HepG2 (cell line): Measurements from ENCODE around the gene CASZ1. TPM values are rescaled to one million over a fixed set of nuclear protein-coding genes. Genes with fewer than 3 reads are reported as not detected.
A peak's percentile ranks its signal among the peaks of the same experiment; 100 is the strongest.

Source experiments
- ATAC-seq: fragments of 200-7000 bp; cut with Tn5 transposase; 3 replicates; pipeline ENCODE4 v1.9.1; 2020; ENCODE audit warnings: mild to moderate bottlenecking, moderate library complexity
- BruUV-seq: library from RNA; stranded (reverse); fragments of 400-500 nt; replicated peaks from 2 replicates; lab custom pipeline; 2021; lab: Mats Ljungman, UMichigan
- CTCF ChIA-PET: fragments of 300-600 bp; formaldehyde crosslinking; extraction: SDS; loops from one replicate; lab custom pipeline; 2021; ENCODE audit warnings: low total read pairs, inconsistent platforms, low intra/inter-chr PET ratio; lab: Yijun Ruan, JAX
- POLR2A ChIA-PET: fragments of 350-600 bp; sonication (Branson Sonifier 250); formaldehyde crosslinking; loops from one replicate; lab custom pipeline; 2020; ENCODE audit warnings: antibody characterized with exemption, inconsistent platforms; lab: Yijun Ruan, JAX
- DNase-seq: peaks from one replicate; pipeline ENCODE4 v3.0.0-alpha.2; 2015; ENCODE audit warnings: low spot score
- FAIRE-seq: peaks from 3 replicates; lab custom pipeline; 2011; peaks lifted over from hg19 to GRCh38; lab: Jason Lieb, UNC
- H2AFZ ChIP-seq: one replicate; pipeline ENCODE4 v1.6.1; 2011; ENCODE audit warnings: low read length, inconsistent platforms
- H3K27ac ChIP-seq: fragments of 300-600 bp; 3 replicates; pipeline ENCODE4 v1.8.0; 2011; ENCODE audit warnings: mixed run types, mild to moderate bottlenecking, mixed read lengths, low read length, inconsistent platforms; ENCODE audit not compliant: insufficient read depth; ENCODE audit errors: extremely low read length
- H3K27me3 ChIP-seq, 2 experiments: fragments of 200-600 bp in 1 of 2; 2 replicates in 1 of 2; 3 replicates in 1 of 2; pipeline versions ENCODE4 v1.6.0 to v1.8.0; 2011; ENCODE audit warnings: low read length in 2 of 2, mild to moderate bottlenecking in 2 of 2, moderate library complexity in 2 of 2, inconsistent platforms in 1 of 2; ENCODE audit not compliant: insufficient read depth in 2 of 2, control insufficient read depth in 1 of 2
- H3K36me3 ChIP-seq, 2 experiments: fragments of 200-600 bp in 1 of 2; replicated peaks in 1 of 2; 2 replicates in 1 of 2; 3 replicates in 1 of 2; pipeline versions ENCODE4 v1.5.1 to v1.8.0; 2011; ENCODE audit warnings: low read length in 2 of 2, inconsistent platforms in 1 of 2; ENCODE audit not compliant: insufficient read depth in 2 of 2, control insufficient read depth in 1 of 2
- H3K4me1 ChIP-seq: 2 replicates; pipeline ENCODE4 v1.5.1; 2012; ENCODE audit warnings: low read length, inconsistent platforms; ENCODE audit not compliant: insufficient read depth
- H3K4me2 ChIP-seq: 2 replicates; pipeline ENCODE4 v1.6.0; 2011; ENCODE audit warnings: low read depth, low read length, inconsistent platforms
- H3K4me3 ChIP-seq, 3 experiments: fragments of 200-600 bp in 1 of 3; sonication (generic), shearing (Covaris generic) in 1 of 3; replicated peaks in 1 of 3; 2 replicates each; pipeline ENCODE4 v1.5.1; 2011 to 2016; ENCODE audit warnings: low read length in 3 of 3, inconsistent platforms in 2 of 3, low read depth in 2 of 3, mild to moderate bottlenecking in 2 of 3, control low read depth in 1 of 3, mixed read lengths in 1 of 3; ENCODE audit not compliant: insufficient read depth in 1 of 3
- H3K79me2 ChIP-seq: one replicate; pipeline ENCODE4 v1.6.1; 2011; ENCODE audit warnings: low read length, inconsistent platforms; ENCODE audit not compliant: insufficient read depth
- H3K9ac ChIP-seq: 2 replicates; pipeline ENCODE4 v1.6.0; 2011; ENCODE audit warnings: mild to moderate bottlenecking, low read depth, low read length, inconsistent platforms; ENCODE audit not compliant: insufficient read depth
- H3K9me3 ChIP-seq: 2 replicates; pipeline ENCODE4 v1.5.1; 2012; ENCODE audit warnings: mild to moderate bottlenecking, low read length
- H4K20me1 ChIP-seq: 2 replicates; pipeline ENCODE4 v1.6.0; 2011; ENCODE audit warnings: inconsistent platforms, mild to moderate bottlenecking, low read length, moderate library complexity; ENCODE audit not compliant: insufficient read depth
- CENPX ChIP-seq: sonication (generic); formaldehyde crosslinking; IDR thresholded peaks from 2 replicates; pipeline ENCODE4 v1.9.0; 2021; ENCODE audit warnings: mild to moderate bottlenecking, missing genetic modification reagents, moderate library complexity
- GLMP ChIP-seq: sonication (generic); formaldehyde crosslinking; IDR thresholded peaks from 2 replicates; pipeline ENCODE4 v1.9.0; 2021; ENCODE audit warnings: missing genetic modification reagents, mild to moderate bottlenecking, borderline replicate concordance
- NKX3-1 ChIP-seq: sonication (generic); formaldehyde crosslinking; IDR thresholded peaks from 2 replicates; pipeline ENCODE4 v1.5.0; 2020; ENCODE audit warnings: missing genetic modification reagents
- PTBP1 ChIP-seq: fragments of 200-400 bp; formaldehyde crosslinking; IDR thresholded peaks from 2 replicates; pipeline ENCODE4 v1.6.1; 2018; ENCODE audit warnings: low read length, low read depth; ENCODE audit not compliant: poor library complexity, severe bottlenecking
- ZFP36 ChIP-seq: fragments of 150-350 bp; IDR thresholded peaks from 2 replicates; pipeline ENCODE4 v1.6.1; 2018; ENCODE audit warnings: borderline replicate concordance, low read length, low read depth; ENCODE audit not compliant: partially characterized antibody
- ZNF335 ChIP-seq: sonication (generic); formaldehyde crosslinking; IDR thresholded peaks from 2 replicates; pipeline ENCODE4 v1.4.0; 2020; ENCODE audit warnings: missing genetic modification reagents
- ZNF530 ChIP-seq: sonication (generic); formaldehyde crosslinking; IDR thresholded peaks from 2 replicates; pipeline ENCODE4 v1.5.0; 2020; ENCODE audit warnings: low read depth, mild to moderate bottlenecking, missing genetic modification reagents
- ZNF572 ChIP-seq: sonication (generic); formaldehyde crosslinking; IDR thresholded peaks from 2 replicates; pipeline ENCODE4 v1.5.1; 2020; ENCODE audit warnings: mild to moderate bottlenecking, missing genetic modification reagents
- ZNF629 ChIP-seq: sonication (generic); formaldehyde crosslinking; conservative IDR thresholded peaks from 2 replicates; pipeline ENCODE4 v1.5.0; 2020; ENCODE audit warnings: missing genetic modification reagents
- ZNF75D ChIP-seq: sonication (generic); formaldehyde crosslinking; IDR thresholded peaks from 2 replicates; pipeline ENCODE4 v1.8.1; 2023; ENCODE audit warnings: missing genetic modification reagents, mild to moderate bottlenecking, borderline replicate concordance
- WGBS: methylation state at CpG from one replicate; pipeline ENCODE4 v1.1.6; 2017; ENCODE audit warnings: low lambda C conversion rate; 5-methylcytosine and 5-hydroxymethylcytosine counted together
- in situ Hi-C: cut with HindIII; loops from 2 replicates; pipeline ENCODE4 v1.10.0; 2017; ENCODE audit warnings: low pct_unique_long_range_greater_than_20kb; ENCODE audit not compliant: extremely low pct_ligation_motif_present
- intact Hi-C: fragments of 100-400 bp; cut with micrococcal nuclease; formaldehyde crosslinking; loops from one replicate; pipeline ENCODE4 v1.10.0; 2022; ENCODE audit not compliant: unreplicated experiment
- polyA plus RNA-seq, 8 experiments: library from polyadenylated mRNA; depleted of rRNA in 3 of 8; stranded (reverse) in 7 of 8; unstranded in 1 of 8; fragments of >200 nt; fragmentation: Illumina TruSeq in 4 of 8; extraction: Trizol in 4 of 8; gene quantifications; 2 replicates each; pipeline versions ENCODE4 v1.2.1 to v1.2.3, GENCODE V29; 2011 to 2016; ENCODE audit warnings: low read depth in 4 of 8, missing spikeins in 1 of 8, mixed read lengths in 1 of 8; ENCODE audit not compliant: insufficient read depth in 1 of 8
- total RNA-seq, 5 experiments: library from RNA; depleted of rRNA; stranded (reverse); fragments of >200 nt; fragmentation: Illumina TruSeq; extraction: Trizol; gene quantifications; 2 replicates each; pipeline ENCODE4 v1.2.3, GENCODE V29; 2016; ENCODE audit warnings: low read depth in 1 of 5
- TF ChIP-seq, protein P1 (sequence below): sonication (generic); formaldehyde crosslinking; IDR thresholded peaks from 2 replicates; pipeline ENCODE4 v1.4.0; 2020; ENCODE audit warnings: missing genetic modification reagents; ENCODE audit errors: not compliant biosample characterization
- TF ChIP-seq, protein P2 (sequence below): sonication (generic); formaldehyde crosslinking; IDR thresholded peaks from 2 replicates; pipeline ENCODE4 v1.8.0; 2022; ENCODE audit warnings: mild to moderate bottlenecking, missing genetic modification reagents

Gene CASZ1
- total and polyA plus RNA-seq, 2 of the 13 experiments (the other 11 are each of a cell fraction or from before 2014, with no cell fraction given), result 1.9 to 3.7 TPM

GRCh38 chr1:10785728-10786638 is 10.5 kb downstream of the CASZ1 start:
- no peaks in the 10 kb centered on the region for H3K4me1 ChIP-seq
- 69% methylated on average over 28 of the region's 30 CpGs for WGBS
- DNase-seq, result no peak
- H4K20me1 ChIP-seq, result no peaks in the 10 kb centered on the region
- ChIA-PET CTCF (no interaction called here), POLR2A (no interaction called here)
- no peaks in the 10 kb centered on the region for H3K36me3 ChIP-seq
- no peaks in the 10 kb centered on the region for H3K79me2 ChIP-seq
- BruUV-seq, result no TSS peak
- in situ Hi-C loops, result loop anchor here (5.0 kb wide), 1 partner anchor 274 kb away; no protein-coding TSS in a partner anchor
- H3K27me3 ChIP-seq, result peaks cover 6 to 58% of the 10 kb centered on the region in 2 experiments; a peak in 4 of 5 replicates
- no peak for FAIRE-seq
- no peak overlapping the region for H2AFZ ChIP-seq
- intact Hi-C loops, result no loop called here
- TF ChIP-seq GLMP (CRISPR knock-in tag), result no peak
- no peak for TF ChIP-seq ZNF75D (CRISPR knock-in tag)
- peak; percentile 43; the same call in 1 of the 2 replicates for TF ChIP-seq ZNF629 (CRISPR knock-in tag)
- no peak for ATAC-seq
- no peaks in the 10 kb centered on the region for H3K9me3 ChIP-seq
- no peak overlapping the region for H3K9ac ChIP-seq
- H3K4me3 ChIP-seq, result no peak overlapping the region
- H3K4me2 ChIP-seq, result no peak overlapping the region
- H3K27ac ChIP-seq, result no peak overlapping the region

GRCh38 chr1:10784998-10785727 is 11.3 kb downstream of the CASZ1 start:
- in situ Hi-C loops, result loop anchor here (5.0 kb wide), 1 partner anchor 273 kb away; no protein-coding TSS in a partner anchor
- intact Hi-C loops, result no loop called here
- FAIRE-seq, result no peak
- TF ChIP-seq ZFP36 (no peak), CENPX (no peak), ZNF572 (CRISPR knock-in tag) (no peak), NKX3-1 (CRISPR knock-in tag) (no peak), ZNF530 (CRISPR knock-in tag) (no peak), ZNF335 (CRISPR knock-in tag) (no peak), PTBP1 (no peak)
- TF ChIP-seq, protein P1, sequence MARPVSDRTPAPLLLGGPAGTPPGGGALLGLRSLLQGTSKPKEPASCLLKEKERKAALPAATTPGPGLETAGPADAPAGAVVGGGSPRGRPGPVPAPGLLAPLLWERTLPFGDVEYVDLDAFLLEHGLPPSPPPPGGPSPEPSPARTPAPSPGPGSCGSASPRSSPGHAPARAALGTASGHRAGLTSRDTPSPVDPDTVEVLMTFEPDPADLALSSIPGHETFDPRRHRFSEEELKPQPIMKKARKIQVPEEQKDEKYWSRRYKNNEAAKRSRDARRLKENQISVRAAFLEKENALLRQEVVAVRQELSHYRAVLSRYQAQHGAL (CRISPR knock-in tag), result no peak
- TF ChIP-seq, protein P2, sequence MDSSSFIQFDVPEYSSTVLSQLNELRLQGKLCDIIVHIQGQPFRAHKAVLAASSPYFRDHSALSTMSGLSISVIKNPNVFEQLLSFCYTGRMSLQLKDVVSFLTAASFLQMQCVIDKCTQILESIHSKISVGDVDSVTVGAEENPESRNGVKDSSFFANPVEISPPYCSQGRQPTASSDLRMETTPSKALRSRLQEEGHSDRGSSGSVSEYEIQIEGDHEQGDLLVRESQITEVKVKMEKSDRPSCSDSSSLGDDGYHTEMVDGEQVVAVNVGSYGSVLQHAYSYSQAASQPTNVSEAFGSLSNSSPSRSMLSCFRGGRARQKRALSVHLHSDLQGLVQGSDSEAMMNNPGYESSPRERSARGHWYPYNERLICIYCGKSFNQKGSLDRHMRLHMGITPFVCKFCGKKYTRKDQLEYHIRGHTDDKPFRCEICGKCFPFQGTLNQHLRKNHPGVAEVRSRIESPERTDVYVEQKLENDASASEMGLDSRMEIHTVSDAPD (CRISPR knock-in tag), result no peak

More at GRCh38 chr1:10784998-10785727, 11.3 kb downstream of the CASZ1 start:
- no peak overlapping the region for H2AFZ ChIP-seq
- no peaks in the 10 kb centered on the region for H3K4me1 ChIP-seq
- H3K27me3 ChIP-seq, result peaks cover 6 to 53% of the 10 kb centered on the region in 2 experiments; a peak in 4 of 5 replicates
- no peak for DNase-seq
- H3K9ac ChIP-seq, result no peak overlapping the region
- BruUV-seq, result no TSS peak
- no peaks in the 10 kb centered on the region for H3K79me2 ChIP-seq
- CTCF ChIA-PET, result no interaction called here
- no peaks in the 10 kb centered on the region for H4K20me1 ChIP-seq
- no peaks in the 10 kb centered on the region for H3K9me3 ChIP-seq
- H3K4me2 ChIP-seq, result no peak overlapping the region
- ATAC-seq, result no peak
- H3K36me3 ChIP-seq, result no peaks in the 10 kb centered on the region
- no peak overlapping the region for H3K4me3 ChIP-seq
- POLR2A ChIA-PET, result no interaction called here
- no peak overlapping the region for H3K27ac ChIP-seq
- WGBS, result 40% methylated on average over 10 of the region's 11 CpGs
